HG02763 (cell line): ENCODE data around the gene MAPK1IP1L.
"Not testable (repeated sequence)": the region's sequence is repeated elsewhere in the genome, so short reads cannot be mapped to it uniquely, and the experiment has no call there.

Experiments used
- ATAC-seq: cut with Tn5 transposase; IDR thresholded peaks from one replicate; pipeline ENCODE4 v1.9.1; 2021; ENCODE audit warnings: mild to moderate bottlenecking, moderate library complexity; ENCODE audit not compliant: unreplicated experiment

MAPK1IP1L gene

DNA sequence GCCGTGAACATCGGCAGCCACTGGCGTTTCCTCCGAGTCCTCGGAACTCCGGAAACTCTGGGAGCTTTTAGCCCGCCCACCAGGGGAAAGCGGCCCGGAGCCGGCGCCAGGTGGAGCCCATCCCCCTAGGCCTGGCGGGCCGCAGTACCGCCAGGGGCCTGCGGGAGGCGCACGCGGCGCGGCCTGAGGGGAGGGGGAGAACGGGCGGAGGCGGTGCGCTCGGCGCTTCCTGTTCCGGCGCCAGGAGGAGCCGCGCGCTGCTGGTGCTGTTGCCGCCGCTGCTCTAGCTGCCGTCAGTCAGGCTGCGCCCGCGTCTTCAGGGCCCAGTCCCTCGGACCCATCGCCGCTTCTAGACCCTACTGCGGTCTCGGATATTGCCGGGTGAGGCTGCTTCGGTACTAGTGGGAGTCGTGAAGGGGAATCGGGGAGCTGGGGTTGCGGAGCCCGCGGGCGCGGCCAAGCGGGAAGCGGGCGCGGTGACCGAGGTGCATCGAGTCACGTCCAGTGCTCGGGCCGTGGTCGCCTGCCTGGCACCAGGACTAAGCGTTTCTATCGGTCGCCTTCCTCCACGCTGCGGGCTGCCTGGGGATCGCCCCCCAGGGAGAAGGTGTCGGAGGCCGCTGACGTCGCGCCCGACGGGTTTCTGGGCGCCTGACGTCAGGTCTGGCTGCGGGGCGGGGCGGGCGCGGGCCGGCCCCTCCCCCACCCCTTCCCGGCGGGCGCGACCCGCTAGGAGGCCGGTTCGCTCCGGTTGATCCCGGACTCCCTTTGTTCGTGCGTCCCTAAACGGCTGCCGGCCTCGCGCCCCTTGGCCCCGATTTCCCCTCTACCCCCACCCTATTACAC is at the start of gene MAPK1IP1L:
TSS of gene MAPK1IP1L (plus strand) at position 225 of the 846 bp plus-strand sequence. CDS start 10,037 bp downstream, outside the sequence.
- ATAC-seq: peak; percentile 87

DNA sequence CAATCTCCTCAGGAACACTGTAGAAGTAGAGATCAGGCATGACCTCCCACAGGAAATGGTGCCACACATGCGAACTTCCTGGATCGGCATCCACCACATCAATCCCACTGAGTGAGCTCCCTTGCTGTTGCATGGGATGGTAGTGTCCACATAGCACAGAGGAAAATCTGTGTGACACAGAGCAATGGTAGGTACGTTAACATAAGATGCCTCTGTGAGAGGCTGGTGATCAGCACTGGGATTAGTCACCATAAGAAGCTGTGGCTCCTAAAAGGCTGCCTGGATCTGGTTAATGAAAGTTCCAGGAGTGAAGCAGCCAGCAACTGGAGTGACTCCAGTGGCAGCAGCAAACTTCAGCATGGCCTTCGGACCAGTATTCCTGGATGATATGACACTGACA is 46.4 kb upstream of the MAPK1IP1L start:
- no peak for ATAC-seq

- ATAC-seq: no peak
Observed at GRCh38 chr14:55015006-55015405, 36.4 kb upstream of the MAPK1IP1L start.

DNA sequence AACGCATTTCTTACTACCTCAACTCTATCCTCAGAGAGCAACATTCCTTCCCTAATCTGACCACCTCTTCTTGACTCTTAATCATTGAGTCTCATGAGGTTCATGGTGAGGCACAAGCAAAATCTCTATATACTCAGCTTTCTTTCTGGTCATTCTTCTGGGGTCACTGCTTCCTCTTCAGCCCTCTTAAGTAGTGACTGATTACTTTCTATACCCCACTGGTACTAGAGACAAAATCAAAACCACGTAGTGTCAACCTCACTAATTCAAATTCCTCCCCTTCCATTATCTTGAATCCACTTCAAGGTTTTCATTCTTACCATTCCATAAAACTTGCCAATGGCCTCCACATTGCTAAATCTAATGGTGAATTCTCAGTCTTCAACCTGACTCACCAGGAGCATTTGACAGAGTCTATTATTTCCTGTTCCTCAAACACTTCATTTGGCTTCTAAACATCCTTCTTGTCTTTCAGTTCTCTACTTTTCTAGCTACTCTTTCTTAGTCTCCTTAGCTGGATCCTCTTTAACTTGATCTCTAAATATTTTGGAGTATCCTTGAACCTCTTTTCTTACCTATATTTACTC is 31.4 kb upstream of the MAPK1IP1L start:
- no peak for ATAC-seq

GRCh38 chr14:55024365-55024764 is 27.1 kb upstream of the MAPK1IP1L start:
- not testable (repeated sequence) for ATAC-seq

DNA sequence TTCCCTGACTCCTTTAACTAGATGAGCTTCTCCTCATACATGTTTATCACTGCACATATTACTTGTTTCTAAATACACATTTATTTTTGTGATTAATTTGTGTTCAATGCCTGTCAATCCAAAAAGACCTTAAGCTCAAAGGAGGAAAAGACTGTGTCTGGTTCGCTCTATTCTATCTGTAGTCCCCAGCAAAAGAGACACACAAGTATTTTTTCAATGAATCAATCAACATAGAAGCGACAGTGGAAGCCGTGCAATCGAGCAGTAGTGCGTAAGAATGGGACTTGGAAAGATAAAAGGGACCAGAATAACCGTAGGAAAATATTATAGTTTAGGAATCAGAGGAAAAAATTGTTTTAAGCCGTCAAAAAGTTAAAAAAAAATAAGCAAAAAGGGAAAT is 25.5 kb upstream of the MAPK1IP1L start:
- ATAC-seq: no peak

- no peak for ATAC-seq
Observed at GRCh38 chr14:55026441-55026792, 25.0 kb upstream of the MAPK1IP1L start.

- peak; percentile 91 for ATAC-seq
Observed at GRCh38 chr14:55026793-55027561, 24.5 kb upstream of the MAPK1IP1L start, which contains the start of the genes SOCS4 and WDHD1. Gene SOCS4, plus strand, starts transcription at chr14:55027236. Its CDS starts 15,806 bp downstream, at chr14:55043042. Gene WDHD1, minus strand, starts transcription at chr14:55027099. Its CDS starts 312 bp downstream, at chr14:55026787.

DNA sequence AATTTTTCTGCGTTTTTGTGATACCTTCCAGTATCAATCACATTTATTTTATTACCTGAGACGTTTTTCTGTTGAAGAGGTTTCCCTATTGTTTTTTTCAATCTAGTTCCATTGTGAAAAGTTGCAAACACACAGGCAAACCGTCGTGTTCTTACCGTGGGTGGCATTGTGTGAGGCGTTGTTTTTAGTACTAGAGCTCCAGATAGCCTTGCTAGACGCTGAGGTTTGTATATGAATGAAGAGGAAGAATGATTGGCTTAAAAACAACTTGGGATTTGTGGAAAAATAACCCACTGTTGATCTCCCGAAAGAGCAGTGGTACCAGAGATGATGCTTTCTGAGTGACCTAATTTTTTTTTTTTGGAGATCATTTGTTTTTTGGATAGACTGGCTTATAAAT is 23.4 kb upstream of the MAPK1IP1L start:
- no peak for ATAC-seq

- ATAC-seq: no peak
Observed at GRCh38 chr14:55028476-55028875, 23.0 kb upstream of the MAPK1IP1L start.

DNA sequence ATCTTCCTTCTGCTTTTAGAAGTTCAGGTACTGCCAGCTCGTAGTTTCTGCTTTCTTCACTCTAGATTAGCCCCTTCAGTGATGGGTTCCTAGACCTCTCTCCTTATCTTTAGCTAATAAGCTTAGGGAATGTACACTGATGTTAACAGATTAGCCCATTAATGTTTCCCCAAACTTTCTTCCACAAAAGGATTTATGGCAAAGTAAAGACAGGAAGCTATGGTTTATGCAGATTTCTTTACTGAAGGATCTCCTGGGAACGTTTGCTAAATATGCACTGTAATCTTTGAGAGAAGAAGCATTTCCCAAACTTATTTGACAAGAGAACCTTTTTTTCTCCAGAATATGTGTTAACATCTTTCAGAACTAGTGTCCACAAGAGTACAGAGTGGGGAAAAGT is 20.3 kb upstream of the MAPK1IP1L start:
- no peak for ATAC-seq

DNA sequence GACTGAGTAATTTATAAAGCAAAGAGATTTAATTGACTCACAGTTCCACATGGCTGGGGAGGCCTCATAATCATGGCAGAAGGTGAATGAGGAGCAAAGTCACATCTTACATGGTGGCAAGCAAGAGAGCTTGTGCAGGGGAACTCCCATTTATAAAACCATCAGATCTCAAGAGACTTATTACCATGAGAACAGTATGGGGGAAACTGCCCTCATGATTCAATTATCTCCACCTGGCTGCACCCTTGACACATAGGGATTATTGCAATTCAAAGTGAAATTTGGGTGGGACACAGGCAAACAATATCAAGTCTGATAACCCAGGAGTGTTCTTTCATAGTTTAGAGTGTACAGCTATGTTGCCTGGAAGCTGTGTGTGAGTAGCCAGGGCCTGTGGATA is 13.5 kb upstream of the MAPK1IP1L start:
- ATAC-seq: not testable (repeated sequence)

DNA sequence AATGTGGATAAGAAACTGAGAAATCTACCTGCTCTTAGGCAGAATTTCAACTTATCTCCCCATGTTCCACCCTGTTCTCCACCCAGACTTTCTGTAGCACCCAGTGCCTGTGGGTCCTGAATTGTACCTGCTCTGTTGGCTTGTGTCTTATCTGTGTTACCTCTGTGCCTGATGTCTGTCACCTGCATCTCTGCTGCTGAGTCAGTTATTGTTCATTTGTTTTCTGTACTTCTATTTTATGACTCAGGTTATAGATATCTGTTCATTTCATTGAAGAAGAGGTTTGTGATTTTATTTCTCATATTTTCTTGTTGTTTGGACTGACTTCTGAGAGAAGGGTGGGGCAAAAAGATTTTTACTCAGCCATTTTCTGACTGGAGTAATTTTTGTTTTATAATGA is 12.7 kb upstream of the MAPK1IP1L start:
- ATAC-seq: no peak

DNA sequence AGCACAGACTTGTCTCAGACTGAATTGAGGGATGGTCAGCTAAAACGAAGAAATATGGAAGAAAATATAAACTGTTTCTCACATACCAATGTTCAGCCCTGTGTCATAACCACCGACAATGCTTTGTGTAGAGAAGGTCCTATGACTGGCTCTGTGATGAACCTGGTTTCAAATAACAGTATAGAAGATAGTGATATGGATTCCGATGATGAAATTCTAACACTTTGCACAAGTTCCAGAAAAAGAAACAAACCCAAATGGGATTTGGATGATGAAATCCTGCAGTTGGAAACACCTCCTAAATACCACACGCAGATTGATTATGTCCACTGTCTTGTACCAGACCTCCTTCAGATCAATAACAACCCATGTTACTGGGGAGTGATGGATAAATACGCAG is 7.9 kb upstream of the MAPK1IP1L start:
- no peak for ATAC-seq

DNA sequence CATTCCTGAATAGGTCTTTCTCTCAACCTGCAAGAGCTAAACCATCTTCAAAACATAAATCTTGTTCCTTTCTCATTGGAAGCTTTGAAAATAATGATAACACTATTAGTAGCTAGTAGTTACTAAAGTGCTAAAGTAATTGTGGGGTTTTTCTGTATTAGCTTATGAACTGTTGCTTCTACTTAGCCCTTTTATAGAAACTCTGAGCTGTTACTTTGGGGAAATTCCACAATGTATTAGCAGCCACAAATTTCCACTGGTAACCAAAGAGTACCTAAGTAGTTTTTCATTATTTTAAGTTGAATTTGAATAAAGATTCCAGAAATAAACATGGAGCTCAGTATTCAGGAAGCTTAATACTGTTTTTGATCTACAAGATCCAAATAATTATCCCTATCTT is 6.4 kb upstream of the MAPK1IP1L start:
- no peak for ATAC-seq

DNA sequence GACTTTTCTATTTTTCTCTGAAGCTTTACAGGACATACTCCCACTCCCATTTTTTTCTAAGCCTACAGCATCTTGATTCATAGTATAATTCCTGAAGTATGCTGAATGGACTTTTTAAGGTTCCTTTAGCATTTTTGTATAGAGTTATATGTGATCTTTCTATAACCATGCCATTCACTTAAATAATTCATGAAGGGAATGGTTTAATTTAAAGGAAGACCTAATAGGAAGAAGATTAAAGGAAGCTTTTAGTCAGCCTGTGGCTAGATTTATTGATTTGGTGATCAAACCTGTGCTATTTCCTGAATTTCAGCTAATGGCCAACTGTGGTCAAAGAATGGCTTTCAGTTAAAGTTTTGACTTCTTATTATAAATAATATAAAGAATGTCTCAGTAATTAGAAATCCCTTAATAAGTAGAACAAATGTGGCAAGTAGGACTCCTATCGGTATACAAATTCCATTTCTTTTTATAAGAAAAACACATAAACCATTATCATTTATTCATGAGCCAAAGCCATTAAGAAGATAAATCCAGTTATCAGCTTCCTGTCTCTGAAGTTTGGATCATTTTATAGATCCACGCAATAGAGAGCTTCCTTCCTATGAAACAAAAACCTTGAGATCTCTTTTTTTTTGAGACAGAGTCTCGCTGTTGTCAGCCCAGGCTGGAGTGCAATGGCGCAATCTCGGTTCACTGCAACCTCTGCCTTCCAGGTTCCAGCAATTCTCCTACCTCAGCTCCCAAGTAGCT is 4.0 kb upstream of the MAPK1IP1L start:
- ATAC-seq: no peak

DNA sequence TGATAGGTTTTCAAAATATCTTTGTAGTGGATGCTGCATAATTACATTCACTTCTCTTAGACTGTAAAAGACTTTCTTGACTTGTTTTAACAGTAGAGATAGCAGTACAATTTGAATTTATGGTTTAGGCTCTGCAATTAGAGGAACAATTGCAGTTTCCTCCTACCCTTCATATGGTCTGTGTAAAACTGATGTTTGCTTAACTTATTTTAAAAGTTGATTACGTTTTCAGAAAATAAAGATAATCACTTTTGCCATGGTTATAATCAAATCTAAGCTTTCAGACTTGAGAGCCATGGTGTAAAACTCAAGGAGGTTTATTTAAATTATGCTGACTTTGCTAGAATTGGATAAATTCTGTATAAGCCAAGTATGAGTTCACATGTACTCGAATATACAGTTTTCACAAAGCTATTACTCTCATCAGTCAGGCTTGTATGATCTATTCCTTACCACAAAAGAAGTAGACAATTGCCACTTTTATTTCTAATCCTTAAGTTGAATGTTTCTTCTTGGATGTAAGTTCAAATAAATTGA is 2.5 kb upstream of the MAPK1IP1L start:
- no peak for ATAC-seq

DNA sequence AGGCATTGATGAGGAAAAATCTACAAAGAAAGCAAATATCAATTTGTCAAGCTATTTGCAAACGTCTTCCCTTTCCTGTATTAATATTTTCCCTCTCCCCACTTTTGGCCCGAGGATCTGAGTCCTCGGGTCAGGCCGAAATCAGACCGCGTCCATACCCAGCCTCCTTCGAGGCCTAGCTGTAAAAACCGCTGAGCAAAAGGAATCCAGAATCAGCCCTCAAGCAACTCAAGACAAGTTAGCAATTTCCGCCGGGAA is 353 bp upstream of the MAPK1IP1L start:
- ATAC-seq: no peak

- ATAC-seq: peak; percentile 8
Observed at GRCh38 chr14:55052269-55052930, 953 bp downstream of the MAPK1IP1L start.

DNA sequence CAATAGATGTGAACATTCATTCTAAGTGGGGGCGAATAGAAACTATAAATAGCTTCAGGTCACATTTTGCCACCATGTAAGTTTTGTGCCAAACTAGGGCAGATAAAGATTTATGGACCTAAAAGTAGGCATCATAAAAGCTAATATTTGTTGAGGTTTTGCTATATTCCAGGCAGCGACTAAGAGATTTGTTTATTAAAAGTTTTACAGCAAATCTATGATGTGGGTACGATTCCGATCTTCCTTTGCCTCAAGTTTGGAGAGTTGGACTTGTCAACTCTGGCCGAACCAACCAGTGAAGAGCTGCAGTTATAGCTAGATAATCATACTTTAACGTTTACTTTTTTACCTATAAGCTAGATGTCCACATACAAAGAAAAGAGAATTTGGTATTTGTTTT is 1.6 kb downstream of the MAPK1IP1L start:
- no peak for ATAC-seq
